IMR-90 (cell line): Measurements from ENCODE around the gene FMO1. TPM values are rescaled to one million over a fixed set of nuclear protein-coding genes. Genes with fewer than 3 reads are reported as not detected.

Experiments used
- ATAC-seq: fragments of 200-7000 bp; cut with Tn5 transposase; 2 replicates; pipeline ENCODE4 v1.9.1; 2020; ENCODE audit warnings: low read depth, mild to moderate bottlenecking, moderate library complexity
- BruUV-seq: library from RNA; stranded (reverse); fragments of 400-500 nt; replicated peaks from 2 replicates; lab custom pipeline; 2021; lab: Mats Ljungman, UMichigan
- CTCF ChIA-PET: fragments of 300-600 bp; formaldehyde crosslinking; extraction: SDS; loops from one replicate; lab custom pipeline; 2021; ENCODE audit warnings: antibody characterized with exemption; lab: Yijun Ruan, JAX
- POLR2A ChIA-PET: fragments of 300-600 bp; sonication (Branson Sonifier 250); formaldehyde crosslinking; loops from one replicate; lab custom pipeline; 2022; ENCODE audit warnings: antibody characterized with exemption; ENCODE audit not compliant: unreplicated experiment; lab: Charles Lee
- DNase-seq: peaks from one replicate; pipeline ENCODE4 v3.0.0; 2013
- H2AFZ ChIP-seq: replicated peaks from 2 replicates; pipeline ENCODE3; 2013; ENCODE audit warnings: low read length, mild to moderate bottlenecking; ENCODE audit not compliant: poor library complexity
- H2AK5ac ChIP-seq: 2 replicates; pipeline ENCODE4 v1.6.1; 2013; ENCODE audit warnings: low read depth, low read length, inconsistent platforms
- H2AK9ac ChIP-seq: replicated peaks from 2 replicates; pipeline ENCODE3; 2013; ENCODE audit warnings: mild to moderate bottlenecking, low read depth, low read length, moderate library complexity; ENCODE audit not compliant: poor library complexity
- H2BK120ac ChIP-seq: 2 replicates; pipeline ENCODE4 v1.6.1; 2013; ENCODE audit warnings: low read depth, low read length, inconsistent platforms
- H2BK15ac ChIP-seq: 3 replicates; pipeline ENCODE4 v1.6.1; 2013; ENCODE audit warnings: low read depth, low read length, inconsistent platforms
- H2BK20ac ChIP-seq: 2 replicates; pipeline ENCODE4 v1.6.1; 2013; ENCODE audit warnings: low read depth, mild to moderate bottlenecking, inconsistent platforms, low read length, moderate library complexity
- H2BK5ac ChIP-seq: 2 replicates; pipeline ENCODE4 v1.6.1; 2013; ENCODE audit warnings: mild to moderate bottlenecking, low read depth, low read length, inconsistent platforms; ENCODE audit not compliant: poor library complexity, severe bottlenecking
- H3K14ac ChIP-seq: replicated peaks from 2 replicates; pipeline ENCODE4 v1.6.1; 2013; ENCODE audit warnings: low read depth, low read length, inconsistent platforms
- H3K18ac ChIP-seq: 2 replicates; pipeline ENCODE4 v1.6.1; 2013; ENCODE audit warnings: low read depth, low read length, control low read depth
- H3K23ac ChIP-seq: 2 replicates; pipeline ENCODE4 v1.6.1; 2013; ENCODE audit warnings: low read depth, low read length, inconsistent platforms
- H3K27ac ChIP-seq: 2 replicates; pipeline ENCODE4 v1.5.1; 2013; ENCODE audit warnings: mild to moderate bottlenecking, control low read depth, low read length; ENCODE audit not compliant: insufficient read depth
- H3K27me3 ChIP-seq: 2 replicates; pipeline ENCODE4 v1.6.1; 2013; ENCODE audit warnings: low read length; ENCODE audit not compliant: control insufficient read depth, insufficient read depth
- H3K36me3 ChIP-seq: 2 replicates; pipeline ENCODE4 v1.6.1; 2013; ENCODE audit warnings: low read length, mixed read lengths; ENCODE audit not compliant: control insufficient read depth, insufficient read depth
- H3K4ac ChIP-seq: 2 replicates; pipeline ENCODE4 v1.6.1; 2013; ENCODE audit warnings: low read depth, low read length, inconsistent platforms
- H3K4me1 ChIP-seq: 2 replicates; pipeline ENCODE4 v1.6.1; 2013; ENCODE audit warnings: low read length, mixed read lengths; ENCODE audit not compliant: control insufficient read depth, insufficient read depth
- H3K4me2 ChIP-seq: 2 replicates; pipeline ENCODE4 v1.6.1; 2013; ENCODE audit warnings: low read depth, mild to moderate bottlenecking, control low read depth, low read length, moderate library complexity
- H3K4me3 ChIP-seq: 2 replicates; pipeline ENCODE4 v1.5.1; 2013; ENCODE audit warnings: low read depth, mild to moderate bottlenecking, control low read depth, low read length, moderate library complexity; ENCODE audit not compliant: insufficient read depth
- H3K56ac ChIP-seq: 2 replicates; pipeline ENCODE4 v1.6.1; 2013; ENCODE audit warnings: low read length, inconsistent platforms; ENCODE audit not compliant: insufficient read depth; ENCODE audit errors: extremely low read depth
- H3K79me1 ChIP-seq, 2 experiments: 2 replicates each; pipeline ENCODE4 v1.6.1; 2013; ENCODE audit warnings: low read length in 2 of 2, inconsistent platforms in 1 of 2, low read depth in 1 of 2
- H3K9ac ChIP-seq: 2 replicates; pipeline ENCODE4 v1.6.1; 2013; ENCODE audit warnings: low read depth, low read length, control low read depth
- H3K9me1 ChIP-seq: 2 replicates; pipeline ENCODE4 v1.6.1; 2013; ENCODE audit warnings: low read length, inconsistent platforms; ENCODE audit not compliant: insufficient read depth
- H3K9me3 ChIP-seq: 2 replicates; pipeline ENCODE4 v1.6.1; 2013; ENCODE audit warnings: low read length; ENCODE audit not compliant: control insufficient read depth, insufficient read depth
- H4K20me1 ChIP-seq: 2 replicates; pipeline ENCODE4 v1.6.1; 2013; ENCODE audit warnings: low read length, inconsistent platforms; ENCODE audit not compliant: insufficient read depth
- H4K5ac ChIP-seq: 2 replicates; pipeline ENCODE4 v1.6.1; 2013; ENCODE audit warnings: mild to moderate bottlenecking, low read depth, low read length, control low read depth
- H4K8ac ChIP-seq, 2 experiments: 2 replicates each; pipeline ENCODE4 v1.6.1; 2013; ENCODE audit warnings: low read depth in 2 of 2, low read length in 2 of 2, control low read depth in 1 of 2, inconsistent platforms in 1 of 2
- H4K91ac ChIP-seq: 2 replicates; pipeline ENCODE4 v1.6.1; 2013; ENCODE audit warnings: low read depth, low read length, inconsistent platforms; ENCODE audit not compliant: insufficient read depth
- BHLHE40 ChIP-seq: fragments of 150-350 bp; IDR thresholded peaks from 2 replicates; pipeline ENCODE4 v1.6.1; 2016; ENCODE audit warnings: mild to moderate bottlenecking, low read depth, low read length
- FOS ChIP-seq: fragments of 150-350 bp; IDR thresholded peaks from 2 replicates; pipeline ENCODE4 v1.6.1; 2016; ENCODE audit warnings: low read depth, low read length
- MAZ ChIP-seq: IDR thresholded peaks from 2 replicates; pipeline ENCODE4 v1.6.1; 2012; ENCODE audit warnings: low read depth, mild to moderate bottlenecking, low read length, improper control_type of control experiment, moderate library complexity, borderline replicate concordance
- MXI1 ChIP-seq: IDR thresholded peaks from 2 replicates; pipeline ENCODE4 v1.6.1; 2012; ENCODE audit warnings: low read depth, mild to moderate bottlenecking, low read length, moderate library complexity, borderline replicate concordance
- RAD21 ChIP-seq: IDR thresholded peaks from 2 replicates; pipeline ENCODE4 v1.6.1; 2012; ENCODE audit warnings: low read length, improper control_type of control experiment
- RFX5 ChIP-seq: IDR thresholded peaks from 2 replicates; pipeline ENCODE4 v1.8.0; 2012; ENCODE audit warnings: low read depth, mild to moderate bottlenecking, low read length, moderate library complexity
- USF2 ChIP-seq: fragments of 150-350 bp; IDR thresholded peaks from 2 replicates; pipeline ENCODE4 v1.6.1; 2017; ENCODE audit warnings: mild to moderate bottlenecking, antibody characterized with exemption, low read length, low read depth
- WGBS, 2 experiments: methylation state at CpG; one replicate each; pipeline versions ENCODE4 v1.1.5 to v1.1.7; 2013; ENCODE audit warnings: missing lambda C conversion rate in 2 of 2; ENCODE audit not compliant: insufficient read length in 1 of 2; ENCODE audit errors: extremely low coverage in 2 of 2; 5-methylcytosine and 5-hydroxymethylcytosine counted together
- dilution Hi-C: fragments of 300-500 bp; cut with HindIII; formaldehyde crosslinking; loops from one replicate; pipeline ENCODE4 v1.14.3; 2018; ENCODE audit warnings: low sequenced_read_pairs; ENCODE audit not compliant: unreplicated experiment
- in situ Hi-C: fragments of 300-500 bp; cut with MboI; formaldehyde crosslinking; loops from 3 replicates; pipeline ENCODE4 v1.14.3; 2019; ENCODE audit warnings: low sequenced_read_pairs, inconsistent platforms, mixed read lengths
- intact Hi-C: fragments of 100-400 bp; cut with micrococcal nuclease; formaldehyde crosslinking; loops from 2 replicates; pipeline ENCODE4 v1.10.0; 2022
- polyA plus RNA-seq, 3 experiments: library from polyadenylated mRNA; depleted of rRNA; stranded (reverse); fragments of >200 nt; gene quantifications; 2 replicates each; pipeline ENCODE4 v1.2.3, GENCODE V29; 2012; ENCODE audit warnings: low replicate concordance in 1 of 3
- total RNA-seq: library from RNA; depleted of rRNA; stranded (reverse); fragments of >200 nt; gene quantifications from 2 replicates; pipeline ENCODE4 v1.2.3, GENCODE V29; 2012

Gene FMO1
- total and polyA plus RNA-seq, 2 of the 4 experiments (the other 2 are of a cell fraction), result not detected

- DNase-seq, result no peak
- ChIA-PET CTCF (no interaction called here), POLR2A (no interaction called here)
- H3K18ac ChIP-seq, result no peak overlapping the region
- no peaks in the 10 kb centered on the region for H3K79me1 ChIP-seq
- H4K91ac ChIP-seq, result no peak overlapping the region
- no peak overlapping the region for H4K8ac ChIP-seq
- H3K9me3 ChIP-seq, result no peaks in the 10 kb centered on the region
- H2BK5ac ChIP-seq, result no peak overlapping the region
- H3K9me1 ChIP-seq, result no peaks in the 10 kb centered on the region
- no peak overlapping the region for H3K27ac ChIP-seq
- H3K36me3 ChIP-seq, result no peaks in the 10 kb centered on the region
- no peak overlapping the region for H4K5ac ChIP-seq
- BruUV-seq, result no TSS peak
- H2AK5ac ChIP-seq, result no peak overlapping the region
- H3K4me3 ChIP-seq, result no peak overlapping the region
- H2AK9ac ChIP-seq, result no peak overlapping the region
- H3K4me1 ChIP-seq, result 0 out of 2 replicates have a peak, but pooled peaks cover 2% of the 10 kb centered on the region
- no peak overlapping the region for H3K4ac ChIP-seq
- H4K20me1 ChIP-seq, result no peaks in the 10 kb centered on the region
- no peak for TF ChIP-seq FOS
- no peak for TF ChIP-seq USF2
- no peak for TF ChIP-seq RAD21
- no peak for TF ChIP-seq RFX5
- no peak for TF ChIP-seq BHLHE40
- no peak for TF ChIP-seq MXI1
- TF ChIP-seq MAZ, result no peak
- no peak overlapping the region for H3K56ac ChIP-seq
- no peak overlapping the region for H3K23ac ChIP-seq
- H2BK15ac ChIP-seq, result no peak overlapping the region
- in situ Hi-C loops (no loop called here), dilution Hi-C loops (no loop called here), intact Hi-C loops (no loop called here)
- no peak for ATAC-seq
- 73% methylated on average over 2 of the region's 2 CpGs; no CpG with 5 or more reads in 1 of the 2 experiments for WGBS, 2 experiments
- H3K4me2 ChIP-seq, result no peak overlapping the region
- no peak overlapping the region for H3K14ac ChIP-seq
- no peak overlapping the region for H2BK120ac ChIP-seq
- no peak overlapping the region for H3K9ac ChIP-seq
- H2BK20ac ChIP-seq, result no peak overlapping the region
- H2AFZ ChIP-seq, result no peak overlapping the region
- H3K27me3 ChIP-seq, result peaks cover 2% of the 10 kb centered on the region
Measured at GRCh38 chr1:171258943-171259342, 10.6 kb downstream of the FMO1 start.
